NCI-H1105 treated with DMSO at 0.1 percent for 48 hours (cell line): ENCODE measurements around the gene CSNK2A2.

Experiments used
- DNase-seq: peaks from one replicate; lab custom pipeline; 2025; lab: John Stamatoyannopoulos, UW

CSNK2A2 gene

GRCh38 chr16:58110571-58111301 lies 87.2 kb downstream of the CSNK2A2 start:
- DNase-seq = no peak

GRCh38 chr16:58109881-58110280 lies 88.0 kb downstream of the CSNK2A2 start:
- no peak for DNase-seq

- DNase-seq = no peak
These were observed 88.6 kb downstream of the CSNK2A2 start for GRCh38 chr16:58109330-58109729.
